Activated T-helper 1 cell treated with anti-CD3 and anti-CD28 coated beads, Interleukin-2, amount 50 U/mL, for 16 hours (primary cell): ENCODE results near the gene JAM2.

Experiments
- DNase-seq, 2 donors: peaks; one replicate each; pipeline ENCODE4 v3.0.0-alpha.2; 2020; ENCODE audit warnings: low read depth in 1 of 2, low spot score in 1 of 2

Gene JAM2

DNA sequence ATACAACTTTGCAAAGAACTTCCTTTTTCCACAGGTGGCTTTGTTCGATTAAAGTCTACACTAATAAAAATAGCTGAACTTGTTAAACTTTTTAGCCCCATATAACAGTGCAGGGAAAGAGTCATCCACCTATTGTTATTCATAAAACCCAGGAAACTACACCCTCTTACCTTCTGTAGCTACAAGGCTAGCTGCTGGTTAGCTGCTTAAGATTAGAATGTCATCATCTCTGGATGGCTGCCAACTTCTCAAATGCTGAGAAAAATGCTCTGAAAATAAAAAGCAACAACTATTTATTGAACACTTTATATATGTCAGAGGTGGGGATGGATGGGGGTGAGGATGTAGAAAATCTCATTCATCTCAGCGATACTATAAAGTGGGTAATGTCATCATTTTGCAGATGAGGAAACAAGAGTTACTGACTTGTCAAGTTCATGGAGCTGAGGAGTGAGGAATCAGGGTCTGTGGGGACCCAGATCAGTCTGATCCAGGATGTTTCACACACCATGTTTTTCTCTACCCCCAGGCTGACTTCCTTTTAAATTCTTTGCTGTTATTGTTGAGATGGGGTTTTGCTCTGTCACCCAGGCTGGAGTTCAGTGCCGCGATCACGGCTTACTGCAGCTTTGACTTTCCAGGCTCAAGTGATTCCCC lies 78.6 kb downstream of the JAM2 start:
- DNase-seq = no peak

DNA sequence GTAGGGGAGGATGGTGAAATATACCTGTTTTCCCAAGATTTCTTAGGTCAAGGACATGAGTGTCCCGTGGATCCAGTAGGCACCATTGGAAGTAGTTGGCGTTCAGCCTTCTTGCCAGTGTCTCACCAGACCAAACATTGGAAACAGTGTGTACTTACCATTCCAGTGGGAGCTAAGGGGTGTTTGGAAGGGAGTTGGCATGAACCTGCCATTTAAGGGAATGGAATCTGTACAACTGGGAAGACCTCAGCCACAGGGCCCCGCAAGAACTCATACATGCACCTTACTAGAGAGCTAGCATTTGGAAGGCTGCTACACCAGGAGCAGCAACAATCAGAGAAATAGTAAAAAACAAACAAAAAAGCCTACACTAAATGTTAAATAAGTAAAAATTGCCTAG lies 82.9 kb downstream of the JAM2 start:
- DNase-seq = no peak

DNA sequence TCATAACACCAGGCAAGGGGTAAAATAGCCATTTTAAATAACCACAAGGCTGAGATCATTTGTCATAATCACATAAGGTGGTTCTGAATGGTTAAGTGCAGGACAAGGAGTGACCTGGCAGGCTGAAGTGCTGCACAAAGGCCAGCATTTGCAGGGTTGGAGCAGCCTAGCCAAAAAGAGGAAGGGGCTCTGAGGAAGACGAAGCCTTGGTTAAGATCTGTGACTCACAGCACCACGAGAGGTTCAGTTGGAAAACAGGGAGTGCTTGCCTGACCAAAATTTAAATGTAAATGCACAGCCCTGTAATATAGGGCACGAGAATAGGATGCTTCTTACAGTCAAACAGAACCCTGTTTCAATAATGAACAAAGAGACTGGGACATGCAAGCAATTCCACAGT lies 83.6 kb downstream of the JAM2 start:
- no peak for DNase-seq

DNA sequence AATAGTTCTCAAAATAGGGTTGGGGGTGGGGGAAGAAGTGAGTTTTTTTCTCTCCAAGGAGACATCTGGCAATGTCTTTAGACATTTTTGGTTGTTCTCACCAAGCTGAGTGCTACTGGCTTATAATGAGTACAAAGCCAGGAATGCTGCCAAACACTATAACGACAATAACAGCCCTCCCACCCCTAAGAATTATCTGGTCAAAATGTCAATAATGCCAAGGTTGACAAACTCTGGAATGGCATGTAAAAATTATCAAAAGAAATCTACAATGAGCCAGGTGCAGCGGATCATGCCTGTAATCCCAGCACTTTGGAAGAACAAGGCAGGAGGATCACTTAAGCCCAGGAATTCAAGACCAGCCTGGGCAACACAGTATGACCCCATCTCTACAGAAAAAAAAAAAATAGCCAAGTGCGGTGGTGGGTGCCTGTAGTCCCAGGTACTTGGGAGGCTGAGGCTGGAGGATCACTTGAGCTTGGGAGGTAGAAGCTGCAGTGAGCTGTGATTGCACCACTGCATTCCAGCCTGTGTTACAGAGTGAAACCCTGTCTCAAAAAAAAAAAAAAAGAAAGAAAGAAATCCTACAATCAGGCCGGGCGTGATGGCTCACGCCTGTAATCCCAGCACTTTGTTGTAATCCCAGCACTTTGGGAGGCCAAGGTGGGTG lies 93.2 kb downstream of the JAM2 start:
- DNase-seq = no peak

DNA sequence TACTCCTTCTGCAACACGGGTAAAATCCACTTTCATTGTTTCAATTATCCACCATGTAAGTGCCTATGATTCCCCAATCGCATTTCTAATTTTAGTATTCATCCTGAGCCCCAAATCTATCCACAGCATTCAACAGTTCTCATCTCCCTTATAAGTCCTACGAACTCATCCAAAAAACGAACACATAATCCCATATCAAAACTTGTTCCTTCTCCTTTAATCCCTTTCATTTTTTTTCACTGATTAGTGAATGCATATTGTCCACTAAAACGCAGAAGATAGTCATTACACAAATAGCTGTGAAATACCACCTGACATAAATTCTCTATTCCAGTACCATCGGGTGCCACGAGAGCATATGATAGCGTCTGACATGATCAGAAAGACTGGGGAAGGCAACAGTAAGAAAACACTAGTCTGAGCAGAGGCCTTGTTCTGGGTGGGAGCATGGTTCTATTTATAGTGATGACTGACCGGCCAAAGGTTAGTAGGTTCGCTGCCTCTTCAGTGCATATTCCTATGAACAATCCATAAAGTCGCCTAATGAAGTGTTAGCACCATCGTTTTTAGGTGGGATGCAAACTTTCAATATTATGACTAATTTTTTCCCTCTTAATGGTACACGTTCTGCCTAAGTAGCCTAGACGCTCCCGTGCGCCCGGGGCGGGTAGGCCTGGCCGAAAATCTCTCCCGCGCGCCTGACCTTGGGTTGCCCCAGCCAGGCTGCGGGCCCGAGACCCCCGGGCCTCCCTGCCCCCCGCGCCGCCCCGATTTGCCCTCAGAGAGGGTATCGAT lies 95.0 kb downstream of the JAM2 start:
- DNase-seq = peak in 1 of 2 donors; percentile 27

DNA sequence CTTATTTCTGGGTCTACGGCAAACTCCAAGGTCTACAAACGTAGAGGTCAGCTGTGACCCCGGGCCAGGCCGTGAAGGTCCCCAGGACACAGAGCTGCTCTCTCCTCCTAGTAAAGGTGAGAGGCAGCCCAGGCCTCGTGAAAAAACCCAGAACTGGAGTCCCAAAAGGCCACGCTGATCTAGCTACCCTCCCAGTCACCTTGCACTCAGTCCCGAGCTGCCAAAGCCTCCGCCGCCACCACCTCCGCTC lies 95.5 kb downstream of the JAM2 start:
- no peak for DNase-seq

DNA sequence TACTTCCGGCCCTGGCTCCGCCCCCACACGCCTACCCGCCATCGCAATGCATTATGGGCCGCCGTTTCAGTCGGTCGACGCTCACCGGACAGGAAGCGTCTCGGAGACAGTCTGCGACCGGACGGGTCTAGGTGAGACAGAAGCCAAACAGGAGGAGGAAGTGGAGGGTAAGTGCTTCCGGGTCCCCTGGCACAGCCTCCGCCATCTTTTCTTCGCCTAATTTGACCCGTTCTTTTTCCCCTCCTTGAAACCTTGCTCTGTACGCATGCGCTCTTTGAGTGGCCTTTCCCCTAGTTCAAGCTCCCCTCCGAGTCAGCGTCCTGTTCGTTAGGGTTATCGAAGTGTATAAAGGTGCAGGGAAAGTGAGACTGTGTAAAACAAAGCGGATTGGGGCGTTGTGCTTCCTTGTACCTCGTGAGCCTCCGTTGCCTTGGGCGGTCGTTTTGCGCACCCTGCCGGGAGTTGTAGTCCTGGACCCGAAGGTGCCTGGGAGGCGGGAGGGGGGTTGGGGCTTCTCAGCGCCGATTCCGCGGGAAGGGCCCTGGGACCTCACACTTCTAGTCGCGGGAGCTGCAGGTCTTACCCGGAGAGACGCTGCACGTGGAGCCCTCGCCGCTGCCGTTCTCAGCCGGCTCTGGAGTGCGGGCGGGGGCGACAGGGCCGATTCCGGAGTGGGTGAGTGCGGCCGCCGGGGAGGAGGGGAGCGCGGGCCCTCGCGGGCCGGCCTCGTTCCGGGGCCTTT lies 96.0 kb downstream of the JAM2 start, which contains the start of the genes ATP5PF and GABPA:
ATP5PF (minus strand) TSS at position 1 of the 742 bp plus-strand sequence. CDS start 5,110 bp downstream, outside the sequence.
GABPA (plus strand) TSS at position 69 of the 742 bp plus-strand sequence. CDS start 6,627 bp downstream, outside the sequence.
- DNase-seq = peak; percentile 96 to 97

DNA sequence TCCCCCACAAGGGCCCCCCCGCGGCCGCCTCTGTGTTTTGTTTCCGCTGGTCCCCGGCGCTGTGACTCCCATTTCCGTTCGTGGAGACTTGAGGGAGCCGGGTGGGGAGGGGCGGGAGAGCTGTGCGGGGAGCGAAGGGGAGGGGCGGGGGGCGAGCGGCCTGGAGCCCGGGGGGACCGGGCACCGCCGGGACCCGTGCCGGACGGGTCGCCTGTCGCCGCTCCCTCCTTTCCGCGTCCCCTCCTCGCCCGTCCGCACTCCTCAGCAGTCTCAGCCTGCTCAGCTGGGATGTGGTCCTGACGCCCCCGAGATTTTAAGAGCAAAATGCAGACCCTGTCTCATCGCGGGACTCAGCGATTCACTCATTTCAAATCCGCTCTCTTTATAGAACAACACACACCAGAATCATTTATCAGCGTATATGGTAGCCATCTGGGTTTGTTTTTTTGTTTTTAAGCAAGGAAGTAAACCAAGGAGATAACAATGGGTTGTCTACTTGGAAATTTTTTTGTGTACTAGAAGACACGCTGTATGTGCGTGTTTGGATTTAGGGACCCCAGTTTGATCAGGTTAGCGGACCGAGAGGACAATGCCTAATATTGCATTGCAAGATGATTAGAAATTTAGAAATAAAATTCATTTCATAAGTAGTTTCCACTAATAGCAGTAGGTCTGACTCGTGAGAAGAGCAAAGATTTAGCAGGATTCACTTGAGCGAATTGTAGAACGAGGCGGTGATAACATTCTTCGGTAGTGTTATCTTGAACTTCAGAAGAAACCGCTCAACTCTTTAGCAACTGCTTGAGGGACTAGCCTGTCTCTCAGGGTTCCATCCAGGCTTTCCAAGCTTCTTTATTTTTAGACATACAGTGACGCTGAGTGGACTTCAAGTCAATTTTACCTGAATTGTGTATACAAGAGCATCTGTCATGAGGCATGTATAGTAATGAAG lies 96.9 kb downstream of the JAM2 start:
- peak in 1 of 2 donors; percentile 63 for DNase-seq

DNA sequence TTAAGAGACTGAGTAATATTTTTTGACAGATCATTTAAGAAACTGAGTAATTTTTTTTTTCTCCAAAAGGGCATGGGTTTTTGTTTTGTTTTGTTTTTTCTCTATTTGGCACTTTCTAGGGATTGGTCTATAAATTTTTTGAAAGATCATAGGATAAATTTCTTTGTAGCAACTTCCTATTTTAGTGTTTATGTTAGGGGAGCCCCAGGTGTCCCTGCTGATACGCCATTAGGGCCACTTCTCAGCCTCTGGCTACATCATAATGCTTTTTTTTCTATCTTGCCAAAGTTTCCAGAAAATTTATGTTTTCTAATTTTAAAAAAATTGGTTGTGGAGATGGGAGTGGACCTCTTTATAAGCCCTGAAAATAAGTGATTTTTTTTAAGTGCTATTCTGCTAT lies 98.4 kb downstream of the JAM2 start:
- DNase-seq = no peak

DNA sequence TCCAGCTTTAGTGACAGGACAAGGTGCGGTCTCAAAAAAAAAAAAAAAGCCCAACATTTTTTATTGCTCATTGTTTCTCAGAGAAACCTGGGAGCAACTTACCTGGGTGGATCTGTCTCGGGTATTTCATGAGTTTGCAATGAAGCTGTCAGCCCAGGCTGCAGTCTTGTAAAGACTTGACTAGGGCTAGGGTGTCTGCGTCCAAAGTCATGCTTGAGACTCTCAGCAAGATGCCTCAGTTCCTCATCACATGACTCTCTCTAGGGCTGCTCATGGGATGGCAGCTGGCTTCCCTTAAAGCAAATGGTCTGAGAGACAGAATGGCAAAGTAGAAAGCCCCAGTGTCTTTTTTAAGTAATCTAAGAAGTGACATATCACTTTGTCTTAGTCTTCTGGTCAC lies 103.8 kb downstream of the JAM2 start:
- DNase-seq = no peak

DNA sequence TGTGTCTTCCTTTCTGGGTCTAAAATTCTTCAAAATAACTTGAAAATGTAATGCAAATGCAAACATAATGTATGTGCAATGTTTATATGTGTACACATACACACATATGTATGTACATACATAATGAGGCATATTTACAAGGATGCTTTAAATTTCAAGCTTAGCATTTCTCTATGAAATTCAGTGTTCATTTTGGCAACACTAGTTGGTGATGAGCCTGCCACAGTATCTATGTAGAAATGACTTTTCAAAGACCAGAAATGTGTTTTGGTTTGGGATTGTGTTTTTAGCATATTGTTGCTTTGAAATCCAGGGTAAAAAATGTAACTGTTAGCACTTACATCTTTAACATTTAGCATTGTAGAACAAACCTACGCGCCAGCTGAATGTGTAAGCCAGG lies 105.8 kb downstream of the JAM2 start:
- DNase-seq = no peak

DNA sequence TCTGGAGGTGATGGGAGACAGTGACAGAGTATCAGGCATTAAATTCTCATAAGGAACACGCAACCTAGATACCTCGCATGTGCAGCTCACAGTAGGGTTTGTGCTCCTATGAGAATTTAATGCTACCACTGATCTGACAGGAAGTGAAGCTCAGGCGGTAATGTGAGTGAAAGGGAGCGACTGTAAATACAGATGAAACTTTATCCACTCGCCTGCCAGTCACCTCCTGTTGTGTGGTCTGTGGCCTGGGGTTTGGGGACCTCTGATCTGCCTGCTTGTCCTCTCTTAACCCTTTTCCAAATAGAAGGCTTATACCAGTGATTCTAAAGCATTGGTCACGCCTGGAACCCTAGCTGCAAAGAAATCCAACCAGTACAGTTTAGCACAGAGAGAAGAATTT lies 111.0 kb downstream of the JAM2 start:
- no peak for DNase-seq

DNA sequence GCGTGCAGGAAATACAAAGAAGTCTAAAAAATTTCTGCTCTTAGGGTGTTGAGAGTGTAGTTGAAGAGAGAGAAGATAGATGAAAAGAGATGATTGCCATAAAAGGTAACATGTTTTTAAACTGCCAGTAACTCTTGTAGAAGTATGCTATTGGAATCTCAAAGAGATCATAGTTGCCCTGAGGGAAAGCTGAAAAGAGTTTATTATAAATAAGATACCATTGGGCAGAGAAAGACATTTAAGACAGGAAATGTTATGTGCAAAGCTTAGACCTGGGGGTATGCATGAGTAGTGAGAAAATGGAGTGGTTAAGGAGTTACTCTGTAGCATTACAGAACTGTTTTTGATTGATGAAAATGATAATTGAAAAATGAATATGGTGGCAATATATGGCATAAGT lies 113.4 kb downstream of the JAM2 start:
- no peak for DNase-seq

DNA sequence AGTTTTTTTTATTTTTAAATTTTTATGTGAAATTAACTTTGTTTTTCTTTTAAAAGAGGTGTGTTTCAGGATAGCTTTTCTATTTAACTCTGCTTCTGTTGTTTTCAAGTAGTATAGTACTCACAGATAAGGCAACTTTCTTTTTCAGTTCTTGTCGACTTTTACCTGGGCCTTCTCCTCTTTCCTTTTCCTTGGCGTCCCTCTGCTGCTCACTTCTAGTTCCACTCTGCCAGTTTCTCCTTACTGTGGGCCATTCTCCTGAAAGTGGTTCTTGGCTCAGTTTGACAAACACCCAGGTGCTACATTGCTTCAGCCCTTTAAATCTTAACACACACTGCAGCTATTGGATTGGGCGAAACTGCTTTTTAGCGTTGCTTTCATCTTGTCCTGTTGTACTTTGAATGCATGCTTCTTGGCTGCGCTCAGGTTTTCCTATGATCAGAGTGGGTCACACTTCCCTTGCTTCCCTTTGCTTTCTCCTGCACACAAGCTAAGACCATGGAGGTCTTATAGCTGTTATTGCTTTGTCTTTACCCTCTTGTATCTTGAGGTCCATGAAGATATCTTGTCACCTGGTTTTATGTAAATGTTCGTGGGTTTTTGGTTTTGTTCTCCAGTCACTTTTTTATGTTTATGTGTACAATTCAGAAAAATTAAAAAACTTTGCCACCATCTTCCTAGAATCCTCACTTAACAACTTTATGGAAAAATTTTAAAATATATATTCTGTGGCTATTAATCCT lies 117.3 kb downstream of the JAM2 start:
- DNase-seq = no peak

DNA sequence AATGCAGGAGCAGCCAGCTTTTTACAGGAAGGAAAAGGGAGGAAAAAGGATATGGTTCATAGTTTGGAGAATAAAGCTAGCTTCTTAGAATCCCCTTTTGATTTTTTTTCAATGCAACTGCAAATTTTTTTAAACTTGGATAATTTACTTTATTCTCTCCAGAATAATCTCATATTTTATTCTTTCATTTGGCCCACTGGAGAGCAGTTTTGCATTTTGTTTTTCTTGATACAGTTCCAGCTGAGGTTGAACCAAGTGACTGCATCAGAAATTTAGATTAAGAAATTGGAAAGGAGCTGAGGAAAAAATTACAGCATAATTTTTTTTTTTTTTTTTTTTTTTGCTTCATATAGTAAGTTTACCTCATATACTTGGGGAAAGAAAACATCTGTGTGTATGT lies 118.5 kb downstream of the JAM2 start:
- no peak for DNase-seq

DNA sequence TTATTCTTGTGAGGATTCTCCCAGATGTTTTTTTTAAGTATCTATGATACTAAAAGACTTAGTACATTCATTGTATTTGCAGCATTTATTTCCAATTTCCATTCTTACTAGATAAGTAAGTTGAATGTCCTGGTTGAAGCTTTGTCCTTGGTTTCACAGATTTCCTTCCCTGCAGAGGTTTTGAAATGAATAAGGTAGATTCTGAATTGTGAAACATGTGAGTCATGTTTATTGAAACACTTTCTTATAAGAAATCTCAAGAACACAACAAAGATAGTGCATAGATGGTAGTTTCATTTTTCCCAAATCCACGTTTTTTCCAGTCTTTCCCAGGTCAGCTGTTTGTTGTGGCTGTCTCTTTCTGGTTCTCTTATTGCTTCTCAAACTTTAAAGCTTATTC lies 120.5 kb downstream of the JAM2 start:
- DNase-seq = no peak

DNA sequence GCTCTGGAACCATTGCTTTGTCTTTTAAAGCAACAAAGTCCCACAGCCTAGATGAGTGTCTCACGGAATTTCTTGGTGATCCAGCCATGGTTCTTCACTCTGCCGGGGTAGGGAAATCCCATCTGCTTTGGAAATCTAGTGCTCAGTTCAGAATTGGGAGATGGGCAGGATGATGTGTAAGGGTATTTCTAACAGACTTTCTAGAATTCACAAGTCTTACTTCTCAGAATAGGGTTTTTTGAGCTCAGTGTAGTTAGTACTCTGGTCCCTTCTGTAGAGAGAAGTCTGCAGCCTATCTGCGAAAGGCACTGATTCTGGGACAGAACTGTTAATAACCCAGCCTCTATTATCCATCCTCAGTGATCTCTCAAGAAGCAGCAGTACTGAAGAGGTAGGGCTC lies 121.0 kb downstream of the JAM2 start:
- DNase-seq = no peak

DNA sequence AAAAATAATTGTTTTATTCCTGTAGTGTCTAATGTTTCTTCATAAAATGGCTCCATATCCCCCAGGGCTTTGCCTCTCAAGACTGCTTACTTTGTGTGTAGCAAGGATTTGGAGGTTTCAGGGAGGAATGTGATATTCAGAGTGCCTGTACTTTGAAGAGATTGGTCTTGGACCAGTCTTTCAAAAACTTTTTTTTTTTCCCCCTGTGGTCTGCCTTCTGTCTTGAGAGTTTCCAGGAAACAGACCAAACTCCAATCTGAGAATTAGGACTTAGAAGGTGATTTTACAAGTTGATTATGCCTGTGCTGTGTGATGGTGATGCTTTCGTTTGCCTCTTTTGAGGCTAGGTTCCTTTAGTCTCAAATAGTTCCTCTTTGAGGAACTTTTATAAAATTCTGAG lies 121.6 kb downstream of the JAM2 start:
- DNase-seq = no peak

DNA sequence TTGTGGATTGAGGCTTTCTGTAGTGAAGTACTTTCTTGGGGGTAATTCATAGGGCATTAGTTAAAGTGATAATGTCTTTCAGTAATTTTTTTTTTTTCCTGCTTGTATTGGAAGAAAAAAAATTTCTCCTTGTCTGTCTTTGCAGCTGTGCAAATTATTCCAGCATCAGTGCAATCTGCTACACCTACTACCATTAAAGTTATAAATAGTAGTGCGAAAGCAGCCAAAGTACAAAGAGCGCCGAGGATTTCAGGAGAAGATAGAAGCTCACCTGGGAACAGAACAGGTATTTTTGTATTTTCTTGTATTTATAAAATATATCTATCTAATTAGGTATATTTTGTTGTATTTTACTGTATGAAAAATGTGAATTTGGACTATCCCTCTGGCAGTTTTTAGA lies 125.0 kb downstream of the JAM2 start:
- DNase-seq = no peak
